ENCODE data around the gene PKDREJ. TPM values are rescaled to one million over a fixed set of nuclear protein-coding genes. Genes with fewer than 3 reads are reported as not detected.

The PKDREJ gene
- total and polyA plus RNA-seq, 4 experiments from 2014 or later: not detected

- H3K27ac Mint-ChIP-seq: peak overlapping the region; percentile 7 to 94 (median 82)
- Histone ChIP-seq H3K4me3 (ENCODE audit: low read length in 2 of 2) (peak overlapping the region; percentile 29 to 76), H3K27ac (ENCODE audit: low read depth, low read length) (peak overlapping the region; percentile 63), H3K9me3 (ENCODE audit: control insufficient read depth in 1 of 2, low read length in 2 of 2) (no peaks in the 10 kb centered on the region), H3K27me3 (ENCODE audit: insufficient read depth, low read length) (no peaks in the 10 kb centered on the region), H3K4me1 (ENCODE audit: insufficient read depth, low read length) (peaks cover 24% of the 10 kb centered on the region), H3K36me3 (ENCODE audit: insufficient read depth, low read length) (no peaks in the 10 kb centered on the region)
- CTCF ChIA-PET (ENCODE audit: partially characterized antibody): interaction anchor here (0.8 to 1.0 kb wide), 5 partner anchors 9 to 244 kb away, joined by 3 to 4 read pairs (median 3); no protein-coding TSS in a partner anchor
- intact Hi-C loops (cut with micrococcal nuclease): loop anchor here (1.0 kb wide), 4 partner anchors 17 to 214 kb away; partner anchors contain the start of gene GTSE1
- H3K36me3 Mint-ChIP-seq: peaks cover 0 to 6% of the 10 kb centered on the region in 2 donors
- H3K4me1 Mint-ChIP-seq: peaks cover 15 to 46% (median 24%) of the 10 kb centered on the region in 4 donors
- H3K9me3 Mint-ChIP-seq: peaks cover 0 to 4% (median 0%) of the 10 kb centered on the region in 8 donors
- peak overlapping the region; percentile 59 to 88 (median 80) for H3K4me3 Mint-ChIP-seq
- no peak for DNase-seq
- H3K27me3 Mint-ChIP-seq: no peaks in the 10 kb centered on the region
- POLR2A ChIA-PET (ENCODE audit: partially characterized antibody): interaction anchor here (1.0 to 4.4 kb wide), 14 partner anchors 9 to 215 kb away, joined by 3 to 44 read pairs (median 6); partner anchors contain the start of genes GTSE1, TRMU and TTC38
Observed at GRCh38 chr22:46250783-46251125, 12.4 kb downstream of the PKDREJ start.

GRCh38 chr22:46250035-46250782 lies 12.9 kb downstream of the PKDREJ start, which contains the start of gene CDPF1:
TSS of gene CDPF1 (minus strand) at chr22:46250293. CDS start at chr22:46248284, 2,009 bp downstream.
- H3K36me3 ChIP-seq (ENCODE audit: insufficient read depth, low read length): no peaks in the 10 kb centered on the region
- no peaks in the 10 kb centered on the region for H3K27me3 Mint-ChIP-seq
- H3K4me1 ChIP-seq (ENCODE audit: insufficient read depth, low read length): peaks cover 24% of the 10 kb centered on the region
- peak within 1 kb of the TSS; percentile 63 for H3K27ac ChIP-seq (ENCODE audit: low read depth, low read length)
- DNase-seq: peak; percentile 88 to 91 (median 89)
- peaks cover 0 to 9% of the 10 kb centered on the region in 2 donors for H3K36me3 Mint-ChIP-seq
- peak within 1 kb of the TSS; percentile 64 to 88 (median 80) for H3K4me3 Mint-ChIP-seq
- H3K27ac Mint-ChIP-seq: peak within 1 kb of the TSS; percentile 41 to 94 (median 82)
- peaks cover 15 to 48% (median 24%) of the 10 kb centered on the region in 4 donors for H3K4me1 Mint-ChIP-seq
- H3K27me3 ChIP-seq (ENCODE audit: insufficient read depth, low read length): no peaks in the 10 kb centered on the region
- ChIA-PET CTCF (ENCODE audit: partially characterized antibody) (interaction anchor here (0.8 to 1.0 kb wide), 5 partner anchors 10 to 244 kb away, joined by 3 to 4 read pairs (median 3); no protein-coding TSS in a partner anchor), POLR2A (ENCODE audit: partially characterized antibody) (interaction anchor here (0.7 to 4.4 kb wide), 17 partner anchors 10 to 214 kb away, joined by 3 to 44 read pairs (median 6); partner anchors contain the start of genes GTSE1, TRMU and TTC38)
- intact Hi-C loops (cut with micrococcal nuclease): loop anchor here (1.0 kb wide), 4 partner anchors 17 to 214 kb away; partner anchors contain the start of gene GTSE1
- H3K9me3 ChIP-seq (ENCODE audit: control insufficient read depth in 1 of 2, low read length in 2 of 2): no peaks in the 10 kb centered on the region
- H3K9me3 Mint-ChIP-seq: peaks cover 0 to 4% (median 0%) of the 10 kb centered on the region in 8 donors
- H3K4me3 ChIP-seq (ENCODE audit: low read length in 2 of 2): peak within 1 kb of the TSS; percentile 29 to 76

GRCh38 chr22:46247443-46247975 lies 15.6 kb downstream of the PKDREJ start:
- CTCF ChIA-PET (ENCODE audit: partially characterized antibody): interaction anchor here (0.9 kb wide), 1 partner anchor 125 kb away, joined by 3 read pairs; no protein-coding TSS in a partner anchor
- Histone ChIP-seq H3K4me3 (ENCODE audit: low read length in 2 of 2) (no peak overlapping the region), H3K9me3 (ENCODE audit: control insufficient read depth in 1 of 2, low read length in 2 of 2) (no peaks in the 10 kb centered on the region), H3K27ac (ENCODE audit: low read depth, low read length) (no peak overlapping the region), H3K27me3 (ENCODE audit: insufficient read depth, low read length) (no peaks in the 10 kb centered on the region), H3K36me3 (ENCODE audit: insufficient read depth, low read length) (no peaks in the 10 kb centered on the region), H3K4me1 (ENCODE audit: insufficient read depth, low read length) (peaks cover 24% of the 10 kb centered on the region)
- Mint-ChIP-seq H3K36me3 (peaks cover 8 to 14% of the 10 kb centered on the region in 2 donors), H3K4me1 (peaks cover 13 to 48% (median 21%) of the 10 kb centered on the region in 4 donors), H3K27ac (no peak overlapping the region), H3K4me3 (no peak overlapping the region), H3K27me3 (no peaks in the 10 kb centered on the region), H3K9me3 (peaks cover 0 to 1% (median 0%) of the 10 kb centered on the region in 8 donors)
- POLR2A ChIA-PET (ENCODE audit: partially characterized antibody): interaction anchor here (1.4 kb wide), 1 partner anchor 16 kb away, joined by 4 read pairs; the partner anchor contains the start of gene PKDREJ
- intact Hi-C loops (cut with micrococcal nuclease): no loop called here
- DNase-seq: no peak

GRCh38 chr22:46246178-46246577 lies 17.0 kb downstream of the PKDREJ start:
- H3K4me1 Mint-ChIP-seq: peaks cover 6 to 38% (median 12%) of the 10 kb centered on the region in 4 donors
- Histone ChIP-seq H3K4me1 (ENCODE audit: insufficient read depth, low read length) (peaks cover 17% of the 10 kb centered on the region), H3K4me3 (ENCODE audit: low read length in 2 of 2) (no peak overlapping the region), H3K36me3 (ENCODE audit: insufficient read depth, low read length) (no peaks in the 10 kb centered on the region), H3K27me3 (ENCODE audit: insufficient read depth, low read length) (no peaks in the 10 kb centered on the region), H3K9me3 (ENCODE audit: control insufficient read depth in 1 of 2, low read length in 2 of 2) (no peaks in the 10 kb centered on the region), H3K27ac (ENCODE audit: low read depth, low read length) (no peak overlapping the region)
- peaks cover 8 to 14% of the 10 kb centered on the region in 2 donors for H3K36me3 Mint-ChIP-seq
- intact Hi-C loops (cut with micrococcal nuclease): no loop called here
- H3K4me3 Mint-ChIP-seq: no peak overlapping the region
- ChIA-PET CTCF (ENCODE audit: partially characterized antibody) (interaction anchor here (1.5 kb wide), 1 partner anchor 240 kb away, joined by 4 read pairs; no protein-coding TSS in a partner anchor), POLR2A (ENCODE audit: partially characterized antibody) (no interaction called here)
- H3K9me3 Mint-ChIP-seq: peaks cover 0 to 1% (median 0%) of the 10 kb centered on the region in 8 donors
- peak overlapping the region in 3 of 7 donors; percentile 30 to 59 (median 53) for H3K27ac Mint-ChIP-seq
- no peaks in the 10 kb centered on the region for H3K27me3 Mint-ChIP-seq
- DNase-seq: no peak

GRCh38 chr22:46245511-46245910 lies 17.6 kb downstream of the PKDREJ start:
- Histone ChIP-seq H3K4me3 (ENCODE audit: low read length in 2 of 2) (no peak overlapping the region), H3K27ac (ENCODE audit: low read depth, low read length) (no peak overlapping the region), H3K9me3 (ENCODE audit: control insufficient read depth in 1 of 2, low read length in 2 of 2) (no peaks in the 10 kb centered on the region), H3K36me3 (ENCODE audit: insufficient read depth, low read length) (no peaks in the 10 kb centered on the region), H3K4me1 (ENCODE audit: insufficient read depth, low read length) (peaks cover 16% of the 10 kb centered on the region), H3K27me3 (ENCODE audit: insufficient read depth, low read length) (no peaks in the 10 kb centered on the region)
- intact Hi-C loops (cut with micrococcal nuclease): no loop called here
- POLR2A ChIA-PET (ENCODE audit: partially characterized antibody): no interaction called here
- H3K27me3 Mint-ChIP-seq: no peaks in the 10 kb centered on the region
- CTCF ChIA-PET (ENCODE audit: partially characterized antibody): interaction anchor here (1.5 kb wide), 1 partner anchor 239 kb away, joined by 4 read pairs; no protein-coding TSS in a partner anchor
- H3K9me3 Mint-ChIP-seq: no peaks in the 10 kb centered on the region
- peaks cover 5 to 37% (median 10%) of the 10 kb centered on the region in 4 donors for H3K4me1 Mint-ChIP-seq
- H3K27ac Mint-ChIP-seq: peak overlapping the region in 1 of 7 donors; percentile 55
- no peak overlapping the region for H3K4me3 Mint-ChIP-seq
- peaks cover 8 to 14% of the 10 kb centered on the region in 2 donors for H3K36me3 Mint-ChIP-seq
- no peak for DNase-seq

- H3K4me1 ChIP-seq (ENCODE audit: insufficient read depth, low read length): peaks cover 23% of the 10 kb centered on the region
- DNase-seq: no peak
- no peaks in the 10 kb centered on the region for H3K9me3 ChIP-seq (ENCODE audit: control insufficient read depth in 1 of 2, low read length in 2 of 2)
- intact Hi-C loops (cut with micrococcal nuclease): no loop called here
- Mint-ChIP-seq H3K27ac (no peak overlapping the region), H3K9me3 (no peaks in the 10 kb centered on the region), H3K4me1 (peaks cover 7 to 44% (median 16%) of the 10 kb centered on the region in 4 donors), H3K27me3 (no peaks in the 10 kb centered on the region), H3K4me3 (no peak overlapping the region), H3K36me3 (peaks cover 8 to 14% of the 10 kb centered on the region in 2 donors)
- POLR2A ChIA-PET (ENCODE audit: partially characterized antibody): no interaction called here
- H3K4me3 ChIP-seq (ENCODE audit: low read length in 2 of 2): no peak overlapping the region
- H3K27me3 ChIP-seq (ENCODE audit: insufficient read depth, low read length): no peaks in the 10 kb centered on the region
- H3K27ac ChIP-seq (ENCODE audit: low read depth, low read length): no peak overlapping the region
- CTCF ChIA-PET (ENCODE audit: partially characterized antibody): no interaction called here
- H3K36me3 ChIP-seq (ENCODE audit: insufficient read depth, low read length): no peaks in the 10 kb centered on the region
Observed at GRCh38 chr22:46244771-46245170, 18.4 kb downstream of the PKDREJ start.

- no peak for DNase-seq
- CTCF ChIA-PET (ENCODE audit: partially characterized antibody): no interaction called here
Observed at GRCh38 chr22:46242076-46242475, 21.1 kb downstream of the PKDREJ start.

More at GRCh38 chr22:46242076-46242475, 21.1 kb downstream of the PKDREJ start:
- peaks cover 19% of the 10 kb centered on the region for H3K4me1 ChIP-seq (ENCODE audit: insufficient read depth, low read length)
- H3K27ac ChIP-seq (ENCODE audit: low read depth, low read length): no peak overlapping the region
- peaks cover 0 to 2% (median 0%) of the 10 kb centered on the region in 8 donors for H3K9me3 Mint-ChIP-seq
- peaks cover 11 to 22% of the 10 kb centered on the region in 2 donors for H3K36me3 Mint-ChIP-seq
- H3K27ac Mint-ChIP-seq: no peak overlapping the region
- H3K4me3 ChIP-seq (ENCODE audit: low read length in 2 of 2): no peak overlapping the region
- no peaks in the 10 kb centered on the region for H3K27me3 Mint-ChIP-seq
- H3K4me1 Mint-ChIP-seq: peaks cover 7 to 37% (median 12%) of the 10 kb centered on the region in 4 donors
- intact Hi-C loops (cut with micrococcal nuclease): no loop called here
- no peaks in the 10 kb centered on the region for H3K27me3 ChIP-seq (ENCODE audit: insufficient read depth, low read length)
- H3K36me3 ChIP-seq (ENCODE audit: insufficient read depth, low read length): no peaks in the 10 kb centered on the region
- no peaks in the 10 kb centered on the region for H3K9me3 ChIP-seq (ENCODE audit: control insufficient read depth in 1 of 2, low read length in 2 of 2)
- POLR2A ChIA-PET (ENCODE audit: partially characterized antibody): no interaction called here
- no peak overlapping the region for H3K4me3 Mint-ChIP-seq
